SU-DHL-6 (cell line): ENCODE data around the gene ABCC2.
"Not testable (repeated sequence)": the region's sequence is repeated elsewhere in the genome, so short reads cannot be mapped to it uniquely, and the experiment has no call there.

Experiments used
- H2AFZ ChIP-seq: fragments of 200-600 bp; sonication (generic); 2 replicates; pipeline ENCODE4 v1.6.1; 2014; ENCODE audit warnings: low read depth, mild to moderate bottlenecking, moderate library complexity, mixed read lengths, antibody characterized with exemption, low read length; ENCODE audit not compliant: severe bottlenecking
- H3F3A ChIP-seq: fragments of 200-600 bp; shearing (Covaris generic); 2 replicates; pipeline ENCODE4 v1.6.0; 2016; ENCODE audit warnings: antibody characterized with exemption, mild to moderate bottlenecking; ENCODE audit not compliant: insufficient read depth
- H3K27ac ChIP-seq: fragments of 200-600 bp; sonication (generic); 2 replicates; pipeline ENCODE4 v1.5.1; 2016; ENCODE audit warnings: low read depth, mild to moderate bottlenecking, low read length, moderate library complexity, mixed read lengths
- H3K27me3 ChIP-seq: fragments of 200-600 bp; sonication (generic), shearing (Covaris generic); 2 replicates; pipeline ENCODE4 v1.6.0; 2014; ENCODE audit warnings: mild to moderate bottlenecking, low read length
- H3K36me3 ChIP-seq: fragments of 200-600 bp; sonication (generic); 2 replicates; pipeline ENCODE4 v1.6.1; 2014; ENCODE audit warnings: mild to moderate bottlenecking, low read length, mixed read lengths
- H3K4me2 ChIP-seq: fragments of 300-600, 200-600 bp; shearing (Covaris generic), sonication (generic); 2 replicates; pipeline ENCODE4 v1.6.0; 2014; ENCODE audit warnings: low read length, low read depth, mild to moderate bottlenecking; ENCODE audit not compliant: poor library complexity, severe bottlenecking
- H3K4me3 ChIP-seq: fragments of 200-600 bp; sonication (generic); 2 replicates; pipeline ENCODE4 v1.5.1; 2014; ENCODE audit warnings: antibody characterized with exemption, low read length, mild to moderate bottlenecking, mixed read lengths; ENCODE audit not compliant: insufficient read depth, poor library complexity, severe bottlenecking
- H3K79me2 ChIP-seq: fragments of 200-600 bp; sonication (generic); 2 replicates; pipeline ENCODE4 v1.6.1; 2014; ENCODE audit warnings: mild to moderate bottlenecking, low read length, moderate library complexity; ENCODE audit not compliant: insufficient read depth
- H3K9ac ChIP-seq: fragments of 200-600 bp; sonication (generic); 2 replicates; pipeline ENCODE4 v1.7.0; 2014; ENCODE audit warnings: mild to moderate bottlenecking, low read length
- H3K9me2 ChIP-seq: fragments of 200-600 bp; sonication (generic); replicated peaks from 2 replicates; pipeline ENCODE4 v1.6.1; 2014; ENCODE audit warnings: low read length; ENCODE audit not compliant: insufficient read depth
- H3K9me3 ChIP-seq: fragments of 200-600 bp; sonication (generic); 2 replicates; pipeline ENCODE4 v1.6.1; 2014; ENCODE audit warnings: low read length, mixed read lengths; ENCODE audit not compliant: insufficient read depth
- H4K20me1 ChIP-seq: fragments of 200-600 bp; sonication (generic); 2 replicates; pipeline ENCODE4 v1.6.1; 2014; ENCODE audit warnings: low read depth, mild to moderate bottlenecking, antibody characterized with exemption, low read length, moderate library complexity, mixed read lengths
- CTCF ChIP-seq: fragments of 200-600 bp; sonication (generic); IDR thresholded peaks from one replicate; pipeline ENCODE4 v1.5.1; 2017; ENCODE audit warnings: antibody characterized with exemption, mild to moderate bottlenecking, low read length, moderate library complexity; ENCODE audit not compliant: insufficient read depth, poor library complexity, severe bottlenecking
- EZH2phosphoT487 ChIP-seq: fragments of 200-600 bp; sonication (generic), shearing (Covaris generic); conservative IDR thresholded peaks from 2 replicates; pipeline ENCODE4 v1.6.1; 2018; ENCODE audit warnings: mild to moderate bottlenecking, antibody characterized with exemption, low read length, moderate library complexity, mixed read lengths

ABCC2 gene

GRCh38 chr10:99888622-99889021, 106.2 kb downstream of the ABCC2 start:
- Histone ChIP-seq H3K79me2 (no peaks in the 10 kb centered on the region), H2AFZ (no peak overlapping the region), H3K36me3 (no peaks in the 10 kb centered on the region)

GRCh38 chr10:99894613-99895012, 112.2 kb downstream of the ABCC2 start:
- H3K4me2 ChIP-seq, result no peak overlapping the region
- H3K9ac ChIP-seq, result no peak overlapping the region
- no peak overlapping the region for H3K27ac ChIP-seq
- H3K27me3 ChIP-seq, result no peaks in the 10 kb centered on the region
- H4K20me1 ChIP-seq, result no peaks in the 10 kb centered on the region
- H3K9me2 ChIP-seq, result no peaks in the 10 kb centered on the region
- no peaks in the 10 kb centered on the region for H3K36me3 ChIP-seq
- TF ChIP-seq EZH2phosphoT487, result no peak
- no peak for TF ChIP-seq CTCF
- no peak overlapping the region for H2AFZ ChIP-seq
- H3K4me3 ChIP-seq, result no peak overlapping the region
- H3K9me3 ChIP-seq, result no peaks in the 10 kb centered on the region
- no peaks in the 10 kb centered on the region for H3K79me2 ChIP-seq
- H3F3A ChIP-seq, result no peaks in the 10 kb centered on the region

More at GRCh38 chr10:99888622-99889021, 106.2 kb downstream of the ABCC2 start:
- Histone ChIP-seq H3K9me2 (no peaks in the 10 kb centered on the region), H3K9me3 (no peaks in the 10 kb centered on the region), H3K27me3 (no peaks in the 10 kb centered on the region), H4K20me1 (no peaks in the 10 kb centered on the region), H3K9ac (no peak overlapping the region), H3F3A (no peaks in the 10 kb centered on the region), H3K4me3 (no peak overlapping the region), H3K27ac (no peak overlapping the region), H3K4me2 (no peak overlapping the region)
- TF ChIP-seq CTCF (no peak), EZH2phosphoT487 (no peak)

- not testable (repeated sequence) for H3K9me2 ChIP-seq, H3K9ac ChIP-seq, H2AFZ ChIP-seq, H3K4me3 ChIP-seq, H3K27ac ChIP-seq, H3K4me2 ChIP-seq, H3K27me3 ChIP-seq, H3K36me3 ChIP-seq, H3K79me2 ChIP-seq, H4K20me1 ChIP-seq, H3F3A ChIP-seq, H3K9me3 ChIP-seq
Measured at GRCh38 chr10:99895066-99895465, 112.6 kb downstream of the ABCC2 start.

- H3K27me3 ChIP-seq, result no peaks in the 10 kb centered on the region
- no peaks in the 10 kb centered on the region for H3K79me2 ChIP-seq
- H3K9me2 ChIP-seq, result no peaks in the 10 kb centered on the region
- H3K36me3 ChIP-seq, result no peaks in the 10 kb centered on the region
- H3K4me3 ChIP-seq, result no peak overlapping the region
- no peaks in the 10 kb centered on the region for H3F3A ChIP-seq
- no peaks in the 10 kb centered on the region for H3K9me3 ChIP-seq
- H4K20me1 ChIP-seq, result no peaks in the 10 kb centered on the region
- no peak for TF ChIP-seq CTCF
- no peak for TF ChIP-seq EZH2phosphoT487
- no peak overlapping the region for H3K4me2 ChIP-seq
- H3K27ac ChIP-seq, result no peak overlapping the region
- no peak overlapping the region for H3K9ac ChIP-seq
- no peak overlapping the region for H2AFZ ChIP-seq
Measured at GRCh38 chr10:99895867-99896266, 113.4 kb downstream of the ABCC2 start.
